ENCODE data around the gene NLRP12. TPM values are rescaled to one million over a fixed set of nuclear protein-coding genes. Genes with fewer than 3 reads are reported as not detected.
"Not testable (repeated sequence)": the region's sequence is repeated elsewhere in the genome, so short reads cannot be mapped to it uniquely, and the experiment has no call there.

Gene NLRP12
- total RNA-seq, 2 experiments from 2014 or later, result not detected

DNA sequence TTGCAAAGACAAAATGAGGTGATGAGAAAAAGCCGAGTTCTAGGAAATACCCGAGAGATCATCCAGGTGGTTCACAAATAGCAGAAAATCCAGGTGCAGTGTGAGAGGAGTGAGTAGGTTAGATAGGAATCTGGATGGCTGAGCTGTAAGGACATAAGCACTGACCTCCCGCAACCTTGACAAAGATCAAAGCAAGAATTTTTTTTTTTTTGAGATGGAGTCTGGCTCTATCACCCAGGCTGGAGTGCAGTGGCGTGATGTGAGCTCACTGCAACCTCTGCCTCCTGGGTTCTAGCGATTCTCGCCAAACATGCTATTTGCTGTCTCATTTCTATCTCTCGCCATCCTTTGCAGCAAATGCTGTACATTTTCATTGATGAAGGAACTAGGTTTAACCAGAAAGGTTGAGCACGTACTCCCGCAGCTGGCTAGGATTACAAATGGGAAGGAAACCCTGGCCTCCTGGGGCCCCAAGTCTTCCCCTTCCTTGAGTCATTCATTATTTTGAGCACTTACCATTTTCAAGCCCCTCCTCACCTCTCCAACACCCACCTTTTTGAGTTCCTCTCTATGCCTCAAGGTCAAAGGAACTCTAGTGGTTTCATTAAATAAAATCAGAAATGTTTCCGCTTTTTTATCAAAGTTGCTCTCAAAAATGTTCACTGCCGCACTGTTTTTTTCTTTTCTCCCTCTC, 38.8 kb downstream of the NLRP12 start:
- DNase-seq (ENCODE audit: low spot score), result no peak
- H3K4me1 ChIP-seq (ENCODE audit: insufficient read depth, low read length, poor library complexity, severe bottlenecking), result no peaks in the 10 kb centered on the region
- H3K4me3 ChIP-seq (ENCODE audit: low read depth, low read length, poor library complexity, severe bottlenecking), result no peak overlapping the region
- H2AFZ ChIP-seq (ENCODE audit: low read length), result no peak overlapping the region
- no TSS peak for BruUV-seq (replicated peaks)
- CTCF ChIA-PET (ENCODE audit: unreplicated experiment), result no interaction called here
- TF ChIP-seq, protein P1, sequence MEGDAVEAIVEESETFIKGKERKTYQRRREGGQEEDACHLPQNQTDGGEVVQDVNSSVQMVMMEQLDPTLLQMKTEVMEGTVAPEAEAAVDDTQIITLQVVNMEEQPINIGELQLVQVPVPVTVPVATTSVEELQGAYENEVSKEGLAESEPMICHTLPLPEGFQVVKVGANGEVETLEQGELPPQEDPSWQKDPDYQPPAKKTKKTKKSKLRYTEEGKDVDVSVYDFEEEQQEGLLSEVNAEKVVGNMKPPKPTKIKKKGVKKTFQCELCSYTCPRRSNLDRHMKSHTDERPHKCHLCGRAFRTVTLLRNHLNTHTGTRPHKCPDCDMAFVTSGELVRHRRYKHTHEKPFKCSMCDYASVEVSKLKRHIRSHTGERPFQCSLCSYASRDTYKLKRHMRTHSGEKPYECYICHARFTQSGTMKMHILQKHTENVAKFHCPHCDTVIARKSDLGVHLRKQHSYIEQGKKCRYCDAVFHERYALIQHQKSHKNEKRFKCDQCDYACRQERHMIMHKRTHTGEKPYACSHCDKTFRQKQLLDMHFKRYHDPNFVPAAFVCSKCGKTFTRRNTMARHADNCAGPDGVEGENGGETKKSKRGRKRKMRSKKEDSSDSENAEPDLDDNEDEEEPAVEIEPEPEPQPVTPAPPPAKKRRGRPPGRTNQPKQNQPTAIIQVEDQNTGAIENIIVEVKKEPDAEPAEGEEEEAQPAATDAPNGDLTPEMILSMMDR (conservative IDR thresholded peaks at IDR 0.05; ENCODE audit: low read length), result no peak
- TF ChIP-seq EZH2phosphoT487 (IDR thresholded peaks at IDR 0.05; ENCODE audit: borderline replicate concordance, low read depth, low read length), result no peak
- H3K9me2 ChIP-seq (ENCODE audit: insufficient read depth, low read length), result no peaks in the 10 kb centered on the region
- H3K9me3 ChIP-seq (ENCODE audit: low read length), result no peaks in the 10 kb centered on the region
- no peaks in the 10 kb centered on the region for H3K36me3 ChIP-seq (ENCODE audit: insufficient read depth, low read length)
- intact Hi-C loops (cut with micrococcal nuclease; ENCODE audit: unreplicated experiment), result no loop called here
- H3K79me2 ChIP-seq (ENCODE audit: insufficient read depth, low read depth, low read length), result no peaks in the 10 kb centered on the region
- no peak overlapping the region for H3K4me2 ChIP-seq (ENCODE audit: low read length)
- H4K20me1 ChIP-seq (ENCODE audit: insufficient read depth, low read length), result no peaks in the 10 kb centered on the region
- POLR2A ChIA-PET, result no interaction called here
- H3K27ac ChIP-seq (ENCODE audit: low read depth, low read length, poor library complexity, severe bottlenecking), result no peak overlapping the region

DNA sequence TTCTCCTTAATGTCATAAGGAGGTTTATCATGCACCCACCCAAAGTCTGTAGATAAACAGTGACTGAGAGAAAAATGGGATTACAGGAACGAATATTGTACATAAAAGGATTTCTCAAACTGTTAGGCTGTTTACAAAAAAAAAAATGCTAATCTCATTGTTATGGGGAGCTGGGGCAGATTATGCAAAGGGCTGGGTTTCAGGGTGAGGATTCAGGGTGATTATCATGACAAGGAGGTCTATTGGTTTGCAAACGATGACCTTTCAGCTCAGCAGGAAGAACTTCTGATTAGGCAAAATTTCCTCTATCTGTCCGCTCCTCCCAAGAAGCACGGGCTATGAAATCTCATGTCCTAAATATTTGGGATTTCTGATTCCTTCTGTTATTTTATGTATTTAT, 41.4 kb downstream of the NLRP12 start:
- no peak for TF ChIP-seq EZH2phosphoT487 (IDR thresholded peaks at IDR 0.05; ENCODE audit: borderline replicate concordance, low read depth, low read length)
- TF ChIP-seq, protein P1 (conservative IDR thresholded peaks at IDR 0.05; ENCODE audit: low read length), result no peak
- Histone ChIP-seq H3K9me2 (ENCODE audit: insufficient read depth, low read length) (no peaks in the 10 kb centered on the region), H3K4me1 (ENCODE audit: insufficient read depth, low read length, poor library complexity, severe bottlenecking) (no peaks in the 10 kb centered on the region), H3K36me3 (ENCODE audit: insufficient read depth, low read length) (no peaks in the 10 kb centered on the region), H3K79me2 (ENCODE audit: insufficient read depth, low read depth, low read length) (no peaks in the 10 kb centered on the region), H3K27ac (ENCODE audit: low read depth, low read length, poor library complexity, severe bottlenecking) (no peak overlapping the region), H3K4me3 (ENCODE audit: low read depth, low read length, poor library complexity, severe bottlenecking) (no peak overlapping the region), H3K4me2 (ENCODE audit: low read length) (no peak overlapping the region), H3K9me3 (ENCODE audit: low read length) (no peaks in the 10 kb centered on the region), H4K20me1 (ENCODE audit: insufficient read depth, low read length) (no peaks in the 10 kb centered on the region), H2AFZ (ENCODE audit: low read length) (no peak overlapping the region)
- POLR2A ChIA-PET, result interaction anchor here (0.5 kb wide), 1 partner anchor 30 kb away, joined by 7 read pairs; no protein-coding TSS in a partner anchor
- CTCF ChIA-PET (ENCODE audit: unreplicated experiment), result no interaction called here
- DNase-seq (ENCODE audit: low spot score), result no peak
- intact Hi-C loops (cut with micrococcal nuclease; ENCODE audit: unreplicated experiment), result no loop called here
- BruUV-seq (replicated peaks), result no TSS peak

- H3K9me2 ChIP-seq (ENCODE audit: insufficient read depth, low read length); BruUV-seq (replicated peaks); H3K4me3 ChIP-seq (ENCODE audit: low read depth, low read length, poor library complexity, severe bottlenecking); POLR2A ChIA-PET; H2AFZ ChIP-seq (ENCODE audit: low read length); H3K4me1 ChIP-seq (ENCODE audit: insufficient read depth, low read length, poor library complexity, severe bottlenecking); H3K27ac ChIP-seq (ENCODE audit: low read depth, low read length, poor library complexity, severe bottlenecking); H3K79me2 ChIP-seq (ENCODE audit: insufficient read depth, low read depth, low read length); intact Hi-C loops (cut with micrococcal nuclease; ENCODE audit: unreplicated experiment); H4K20me1 ChIP-seq (ENCODE audit: insufficient read depth, low read length); H3K9me3 ChIP-seq (ENCODE audit: low read length); DNase-seq (ENCODE audit: low spot score); CTCF ChIA-PET (ENCODE audit: unreplicated experiment); H3K36me3 ChIP-seq (ENCODE audit: insufficient read depth, low read length); H3K4me2 ChIP-seq (ENCODE audit: low read length): not testable (repeated sequence)
These were observed 42.8 kb downstream of the NLRP12 start for GRCh38 chr19:53781332-53781731.
